ENCODE results near the gene NOX5. TPM values are rescaled to one million over a fixed set of nuclear protein-coding genes. Genes with fewer than 3 reads are reported as not detected.

NOX5 gene
- total RNA-seq, 1 donor from 2014 or later, result 0.09 TPM

GRCh38 chr15:69021895-69022294, 7.4 kb downstream of the NOX5 start:
- Histone ChIP-seq H3K36me3 (ENCODE audit: insufficient read depth, low read length) (no peaks in the 10 kb centered on the region), H3K9ac (ENCODE audit: low read length) (no peak overlapping the region), H3K4me3 (ENCODE audit: insufficient read depth, low read depth, low read length) (no peak overlapping the region), H3K4me2 (ENCODE audit: low read length) (no peak overlapping the region), H3K27ac (ENCODE audit: low read depth, low read length) (no peak overlapping the region), H4K20me1 (ENCODE audit: insufficient read depth, low read length) (no peaks in the 10 kb centered on the region), H3K4me1 (ENCODE audit: insufficient read depth, low read length) (no peaks in the 10 kb centered on the region), H3K79me2 (ENCODE audit: insufficient read depth, low read length) (no peaks in the 10 kb centered on the region), H2AFZ (ENCODE audit: low read depth, low read length) (no peak overlapping the region), H3K27me3 (ENCODE audit: insufficient read depth, low read length) (peaks cover 3% of the 10 kb centered on the region), H3K9me3 (ENCODE audit: insufficient read depth, low read depth, low read length) (no peaks in the 10 kb centered on the region)
- H3K27me3 Mint-ChIP-seq (ENCODE audit: low read depth, unreplicated experiment), result peaks cover 6% of the 10 kb centered on the region
- no peak overlapping the region for H3K4me3 Mint-ChIP-seq (ENCODE audit: unreplicated experiment)
- TF ChIP-seq CTCF (IDR thresholded peaks at IDR 0.05; ENCODE audit: insufficient read depth, low read depth, low read length) (no peak), EZH2 (IDR thresholded peaks at IDR 0.05; ENCODE audit: insufficient read depth, low read length) (no peak)
- peaks cover 1% of the 10 kb centered on the region for H3K9me3 Mint-ChIP-seq (ENCODE audit: unreplicated experiment)
- DNase-seq (ENCODE audit: low read depth) (no peak), FAIRE-seq (no peak)
- H3K4me1 Mint-ChIP-seq (ENCODE audit: low read depth, unreplicated experiment), result peaks cover 3% of the 10 kb centered on the region
- H3K27ac Mint-ChIP-seq (ENCODE audit: unreplicated experiment), result no peak overlapping the region
- no peaks in the 10 kb centered on the region for H3K36me3 Mint-ChIP-seq (ENCODE audit: low read depth, unreplicated experiment)

- Histone ChIP-seq H2AFZ (ENCODE audit: low read depth, low read length) (no peak overlapping the region), H3K4me3 (ENCODE audit: insufficient read depth, low read depth, low read length) (no peak overlapping the region), H3K4me2 (ENCODE audit: low read length) (no peak overlapping the region), H3K4me1 (ENCODE audit: insufficient read depth, low read length) (no peaks in the 10 kb centered on the region), H3K9me3 (ENCODE audit: insufficient read depth, low read depth, low read length) (no peaks in the 10 kb centered on the region), H3K79me2 (ENCODE audit: insufficient read depth, low read length) (no peaks in the 10 kb centered on the region), H3K27me3 (ENCODE audit: insufficient read depth, low read length) (peaks cover 3% of the 10 kb centered on the region), H3K9ac (ENCODE audit: low read length) (no peak overlapping the region), H3K27ac (ENCODE audit: low read depth, low read length) (no peak overlapping the region), H3K36me3 (ENCODE audit: insufficient read depth, low read length) (no peaks in the 10 kb centered on the region), H4K20me1 (ENCODE audit: insufficient read depth, low read length) (no peaks in the 10 kb centered on the region)
- H3K9me3 Mint-ChIP-seq (ENCODE audit: unreplicated experiment), result peaks cover 1% of the 10 kb centered on the region
- FAIRE-seq (peak; percentile 32), DNase-seq (ENCODE audit: low read depth) (no peak)
- no peak overlapping the region for H3K4me3 Mint-ChIP-seq (ENCODE audit: unreplicated experiment)
- no peaks in the 10 kb centered on the region for H3K36me3 Mint-ChIP-seq (ENCODE audit: low read depth, unreplicated experiment)
- H3K27me3 Mint-ChIP-seq (ENCODE audit: low read depth, unreplicated experiment), result peaks cover 3% of the 10 kb centered on the region
- H3K27ac Mint-ChIP-seq (ENCODE audit: unreplicated experiment), result no peak overlapping the region
- peaks cover 3% of the 10 kb centered on the region for H3K4me1 Mint-ChIP-seq (ENCODE audit: low read depth, unreplicated experiment)
- TF ChIP-seq EZH2 (IDR thresholded peaks at IDR 0.05; ENCODE audit: insufficient read depth, low read length) (no peak), CTCF (IDR thresholded peaks at IDR 0.05; ENCODE audit: insufficient read depth, low read depth, low read length) (no peak)
Measured at GRCh38 chr15:69025320-69025719, 10.8 kb downstream of the NOX5 start.

GRCh38 chr15:69026355-69026754, 11.9 kb downstream of the NOX5 start:
- TF ChIP-seq CTCF (IDR thresholded peaks at IDR 0.05; ENCODE audit: insufficient read depth, low read depth, low read length), result no peak
- no peak for TF ChIP-seq EZH2 (IDR thresholded peaks at IDR 0.05; ENCODE audit: insufficient read depth, low read length)
- no peak overlapping the region for H3K27ac Mint-ChIP-seq (ENCODE audit: unreplicated experiment)
- DNase-seq (ENCODE audit: low read depth), result no peak

More at GRCh38 chr15:69026355-69026754, 11.9 kb downstream of the NOX5 start:
- no peak for FAIRE-seq
- Histone ChIP-seq H3K4me2 (ENCODE audit: low read length) (no peak overlapping the region), H3K9me3 (ENCODE audit: insufficient read depth, low read depth, low read length) (no peaks in the 10 kb centered on the region), H3K9ac (ENCODE audit: low read length) (no peak overlapping the region), H4K20me1 (ENCODE audit: insufficient read depth, low read length) (no peaks in the 10 kb centered on the region), H3K27ac (ENCODE audit: low read depth, low read length) (no peak overlapping the region), H3K4me3 (ENCODE audit: insufficient read depth, low read depth, low read length) (no peak overlapping the region), H3K4me1 (ENCODE audit: insufficient read depth, low read length) (peaks cover 1% of the 10 kb centered on the region), H2AFZ (ENCODE audit: low read depth, low read length) (no peak overlapping the region), H3K79me2 (ENCODE audit: insufficient read depth, low read length) (no peaks in the 10 kb centered on the region), H3K36me3 (ENCODE audit: insufficient read depth, low read length) (no peaks in the 10 kb centered on the region), H3K27me3 (ENCODE audit: insufficient read depth, low read length) (peaks cover 3% of the 10 kb centered on the region)
- H3K4me1 Mint-ChIP-seq (ENCODE audit: low read depth, unreplicated experiment), result peaks cover 3% of the 10 kb centered on the region
- no peak overlapping the region for H3K4me3 Mint-ChIP-seq (ENCODE audit: unreplicated experiment)
- H3K9me3 Mint-ChIP-seq (ENCODE audit: unreplicated experiment), result peaks cover 1% of the 10 kb centered on the region
- H3K27me3 Mint-ChIP-seq (ENCODE audit: low read depth, unreplicated experiment), result peaks cover 10% of the 10 kb centered on the region
- H3K36me3 Mint-ChIP-seq (ENCODE audit: low read depth, unreplicated experiment), result peaks cover 2% of the 10 kb centered on the region
